Suppressor macrophage (primary cell): Measurements from ENCODE around the gene SUPT6H.
A peak's percentile ranks its signal among the peaks of the same experiment; 100 is the strongest.
"Not testable (repeated sequence)": the region's sequence is repeated elsewhere in the genome, so short reads cannot be mapped to it uniquely, and the experiment has no call there.

Source experiments
- DNase-seq, 4 experiments: peaks; one replicate each; pipeline ENCODE4 v3.0.0-alpha.2; 2020 to 2022

SUPT6H gene

DNA sequence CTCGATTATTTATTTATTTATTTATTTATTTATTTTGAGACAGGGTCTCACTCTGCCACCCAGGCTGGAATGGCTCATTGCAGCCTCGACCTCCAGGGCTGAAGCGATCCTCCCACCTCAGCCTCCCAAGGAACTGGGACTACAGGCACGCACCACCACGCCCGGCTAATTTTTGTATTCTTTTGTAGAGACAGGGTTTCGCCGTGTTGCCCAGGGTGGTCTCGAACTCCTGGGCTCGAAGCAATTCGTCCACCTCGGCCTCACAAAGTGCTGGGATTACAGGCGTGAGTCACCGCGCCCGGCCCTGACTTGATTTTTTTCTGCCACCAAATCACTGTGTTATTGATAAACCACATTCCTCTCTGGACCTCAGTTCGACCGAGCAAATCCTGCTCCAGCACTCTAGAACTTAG lies 57.0 kb downstream of the SUPT6H start:
- DNase-seq, result no peak

DNA sequence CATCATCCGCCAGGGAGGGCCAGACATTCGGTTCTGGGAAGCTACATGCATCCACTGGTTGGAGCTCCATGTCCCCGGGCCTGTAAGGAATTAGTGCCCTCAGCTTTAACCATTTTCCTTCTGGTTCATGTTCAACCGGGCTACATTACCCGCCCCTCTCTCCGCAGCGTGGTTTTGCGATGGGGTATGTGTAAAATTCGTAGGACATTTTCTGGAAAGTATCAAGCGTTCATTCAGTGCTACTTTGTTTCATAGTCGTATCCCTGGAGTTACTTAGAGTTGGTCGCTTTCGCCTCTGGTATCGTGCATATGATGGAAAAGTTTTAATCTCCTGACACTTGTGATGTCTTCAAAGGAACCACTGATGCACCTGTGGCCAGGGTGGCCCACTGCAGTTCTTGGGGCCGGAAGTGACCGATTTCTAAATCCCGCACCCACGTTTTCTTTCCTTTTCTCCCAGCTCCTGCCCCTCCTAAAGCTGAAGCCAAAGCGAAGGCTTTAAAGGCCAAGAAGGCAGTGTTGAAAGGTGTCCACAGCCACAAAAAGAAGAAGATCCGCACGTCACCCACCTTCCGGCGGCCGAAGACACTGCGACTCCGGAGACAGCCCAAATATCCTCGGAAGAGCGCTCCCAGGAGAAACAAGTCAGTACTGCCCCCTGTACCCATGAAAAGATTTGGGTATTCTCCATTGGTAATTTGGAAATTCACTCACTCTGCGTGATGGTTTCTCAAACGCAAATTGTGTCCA lies 58.4 kb downstream of the SUPT6H start:
- DNase-seq, result peak in 3 of 4 experiments; percentile 22 to 33 (median 28)

DNA sequence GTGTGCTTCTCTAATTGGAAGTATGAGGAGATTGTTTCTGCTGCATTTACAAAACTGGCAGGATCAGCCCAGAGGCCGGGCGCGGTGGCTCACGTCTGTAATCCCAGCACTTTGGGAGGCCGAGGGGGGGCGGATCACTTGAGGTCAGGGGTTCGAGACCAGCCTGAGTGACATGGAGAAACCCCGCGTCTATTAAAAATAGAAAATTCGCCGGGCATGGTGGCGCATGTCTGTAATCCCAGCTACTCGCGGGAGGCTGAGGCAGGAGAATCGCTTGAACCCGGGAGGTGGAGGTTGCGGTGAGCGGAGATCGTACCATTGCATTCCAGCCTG lies 59.0 kb downstream of the SUPT6H start:
- DNase-seq, result not testable (repeated sequence)

DNA sequence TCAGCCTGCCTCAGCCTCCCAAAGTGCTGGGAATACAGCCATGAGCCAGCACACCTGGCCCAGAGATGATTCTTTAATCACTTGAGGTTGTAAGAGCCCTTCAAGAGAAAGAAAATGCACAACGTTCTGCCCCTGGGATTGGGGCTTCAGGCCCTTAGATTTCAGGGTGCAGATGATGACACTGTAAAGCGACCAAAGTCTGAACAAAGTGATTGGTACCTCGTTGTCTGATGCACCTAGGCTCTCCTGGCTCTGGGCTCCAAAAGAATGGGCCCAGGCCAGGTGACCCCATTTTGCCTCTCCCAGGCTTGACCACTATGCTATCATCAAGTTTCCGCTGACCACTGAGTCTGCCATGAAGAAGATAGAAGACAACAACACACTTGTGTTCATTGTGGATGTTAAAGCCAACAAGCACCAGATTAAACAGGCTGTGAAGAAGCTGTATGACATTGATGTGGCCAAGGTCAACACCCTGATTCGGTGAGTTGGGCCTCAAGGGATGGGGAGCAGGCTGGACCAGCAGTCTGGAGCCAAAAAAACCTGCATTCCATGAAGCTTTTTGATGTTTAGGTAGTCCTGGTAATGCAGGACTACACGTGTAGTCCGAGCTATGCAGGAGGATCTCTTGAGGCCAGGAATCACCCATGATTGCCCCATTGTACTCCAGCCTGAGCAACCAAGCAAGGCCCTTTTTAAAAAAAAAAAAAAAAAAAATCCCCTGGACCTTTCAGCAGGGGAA lies 60.6 kb downstream of the SUPT6H start:
- no peak for DNase-seq

DNA sequence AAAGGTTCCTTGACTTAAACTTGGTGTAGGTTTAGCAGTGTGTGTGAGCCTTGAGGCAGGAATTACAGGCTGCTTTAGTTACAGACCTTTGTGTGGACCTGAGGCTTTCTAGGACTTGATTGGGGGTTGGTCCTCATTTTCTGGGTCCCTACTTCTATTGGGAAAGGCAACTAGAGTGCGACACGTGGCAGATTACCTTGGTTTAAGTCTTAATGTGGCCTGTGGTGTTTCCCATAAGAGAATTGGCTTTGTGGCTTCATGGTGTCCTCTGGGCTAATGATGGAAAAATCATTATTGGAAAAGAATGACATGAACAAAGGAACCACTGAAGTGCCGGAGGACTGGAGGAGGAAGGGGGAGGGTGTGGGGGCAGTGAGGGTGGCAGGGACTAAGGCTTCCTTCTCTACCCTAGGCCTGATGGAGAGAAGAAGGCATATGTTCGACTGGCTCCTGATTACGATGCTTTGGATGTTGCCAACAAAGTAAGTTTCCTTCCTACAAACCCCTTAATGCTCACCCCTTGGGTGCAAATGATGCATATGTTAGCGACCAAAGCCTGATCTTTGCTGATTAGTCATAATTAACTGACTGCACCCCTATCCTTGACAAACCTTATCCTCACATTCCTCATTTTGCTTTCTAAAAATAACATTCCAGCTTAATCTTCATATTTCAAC lies 61.3 kb downstream of the SUPT6H start:
- no peak for DNase-seq

DNA sequence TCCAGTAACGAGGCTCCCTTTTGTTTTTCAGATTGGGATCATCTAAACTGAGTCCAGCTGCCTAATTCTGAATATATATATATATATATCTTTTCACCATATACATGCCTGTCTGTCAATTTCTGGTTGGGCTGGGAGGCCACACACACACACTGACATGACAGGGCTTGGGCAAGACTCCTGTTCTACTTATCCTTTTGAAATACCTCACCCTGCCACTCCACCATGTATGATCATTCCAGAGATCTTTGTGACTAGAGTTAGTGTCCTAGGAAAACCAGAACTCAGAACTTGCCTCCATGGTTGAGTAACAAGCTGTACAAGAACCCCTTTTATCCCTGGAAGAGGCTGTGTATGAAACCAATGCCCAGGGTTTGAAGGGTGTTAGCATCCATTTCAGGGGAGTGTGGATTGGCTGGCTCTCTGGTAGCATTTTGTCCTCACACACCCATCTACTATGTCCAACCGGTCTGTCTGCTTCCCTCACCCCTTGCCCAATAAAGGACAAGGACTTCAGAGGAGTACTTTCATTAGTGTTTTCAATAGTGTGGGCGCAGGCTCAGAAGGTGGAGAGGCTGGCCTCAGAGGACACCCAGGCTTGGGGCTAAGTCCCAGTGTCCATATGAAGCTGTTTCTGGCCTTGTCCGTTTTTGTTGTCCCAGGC lies 62.0 kb downstream of the SUPT6H start:
- DNase-seq, result not testable (repeated sequence)

DNA sequence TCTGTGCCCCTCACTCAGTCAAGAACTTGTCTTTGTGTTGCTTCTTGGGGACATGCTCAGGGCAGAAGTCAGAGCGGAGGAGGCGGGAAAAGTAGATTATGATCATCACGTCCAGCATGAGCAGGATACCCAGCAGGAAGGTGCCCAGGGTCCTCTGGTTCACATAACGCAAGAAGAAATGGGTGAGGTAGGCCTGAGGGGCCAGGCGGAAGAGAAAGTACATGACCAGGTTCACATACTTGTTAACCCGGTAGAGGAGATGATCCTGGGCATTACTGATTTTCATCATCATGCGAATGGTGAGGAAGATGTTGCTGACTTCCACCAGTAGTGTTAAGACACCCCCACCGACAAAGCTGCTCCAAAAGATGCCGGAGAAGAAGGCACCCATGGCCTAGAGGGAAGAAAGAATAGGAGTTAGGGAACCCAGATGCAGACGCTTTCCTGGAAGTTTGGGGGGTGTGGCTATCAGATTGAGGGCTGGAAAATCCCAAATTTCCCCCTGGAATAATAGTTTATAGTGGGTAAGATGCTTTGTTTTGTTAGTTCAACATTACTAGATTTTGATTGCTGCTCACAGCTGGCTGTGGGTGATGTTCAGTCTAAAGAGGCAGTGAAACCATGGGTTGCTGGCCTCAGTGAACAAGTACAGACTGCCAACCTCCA lies 62.6 kb downstream of the SUPT6H start:
- no peak for DNase-seq

DNA sequence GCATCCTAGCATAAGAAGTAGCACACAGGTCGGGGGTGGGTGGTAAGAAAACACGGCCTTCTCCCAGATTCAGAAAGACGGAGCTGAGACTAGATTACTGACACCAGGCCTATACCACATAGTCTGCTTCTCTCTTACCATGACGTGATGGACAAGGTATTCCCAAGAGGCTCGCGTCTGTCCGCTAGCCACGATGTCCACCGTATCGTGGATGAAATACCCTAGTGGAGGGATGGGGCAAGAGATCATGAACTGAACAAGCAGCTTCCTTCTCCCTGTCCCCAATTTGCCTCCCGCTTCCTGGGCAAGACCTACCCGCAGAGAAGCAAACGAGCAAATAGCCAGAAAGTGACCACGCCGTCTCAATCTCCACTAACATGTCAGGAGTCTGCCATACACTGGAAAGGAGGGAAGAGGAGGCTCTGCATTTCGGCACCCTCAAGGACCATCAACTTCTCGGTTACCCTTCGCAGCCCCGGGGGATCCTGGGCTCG lies 63.2 kb downstream of the SUPT6H start:
- DNase-seq, result peak in 3 of 4 experiments; percentile 18 to 30 (median 21)

DNA sequence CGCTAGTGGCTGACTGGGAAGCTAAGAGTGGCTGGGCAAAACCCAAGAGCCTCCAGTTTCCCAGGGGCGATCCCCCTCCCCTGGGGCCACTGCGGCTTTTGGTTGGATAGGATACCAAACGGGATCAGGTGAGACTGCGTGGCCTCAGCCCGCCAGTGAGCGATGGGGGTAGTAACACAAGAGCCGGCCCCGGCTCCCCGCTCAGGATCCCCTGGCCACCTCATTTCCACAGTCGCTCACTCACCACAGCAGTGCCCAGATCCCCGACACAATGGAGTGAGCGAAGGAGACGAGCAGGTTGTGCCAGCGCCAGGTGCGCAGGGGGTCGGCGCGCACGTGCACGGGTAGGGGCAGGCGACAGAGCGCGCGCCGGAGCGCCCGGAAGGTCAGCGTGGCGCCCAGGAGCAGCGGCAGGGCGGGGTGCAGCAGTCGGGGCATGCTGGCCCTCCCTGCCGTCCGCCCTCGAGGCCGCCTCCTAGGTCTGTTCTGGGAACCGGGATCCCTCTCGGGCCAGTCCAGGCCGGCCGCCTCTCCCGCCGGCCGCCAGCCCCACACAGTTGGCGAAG lies 63.7 kb downstream of the SUPT6H start:
- DNase-seq, result peak in 2 of 4 experiments; percentile 10 to 15

DNA sequence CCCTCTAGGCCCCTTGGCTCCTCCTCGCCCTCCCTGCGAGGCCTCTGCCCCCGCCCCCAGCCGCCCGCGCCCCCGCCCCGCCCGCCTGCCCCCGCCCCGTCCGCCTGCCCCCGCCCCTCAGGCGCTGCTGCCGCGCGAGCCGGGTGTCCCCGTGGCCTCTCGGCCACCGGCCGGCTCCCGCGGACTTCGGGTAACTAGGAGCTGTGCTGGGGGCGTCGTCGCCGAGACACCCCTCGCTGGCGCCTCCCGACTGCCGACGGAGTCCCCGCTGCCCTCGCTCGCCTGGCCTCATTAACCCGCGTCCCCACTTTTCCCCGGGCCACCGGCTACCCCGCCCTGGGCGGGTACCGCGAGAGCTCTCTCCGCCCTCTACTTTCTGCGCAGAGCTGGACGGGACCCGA lies 64.2 kb downstream of the SUPT6H start, which contains the start of gene TLCD1:
TSS of gene TLCD1 (minus strand) at position 8 of the 401 bp plus-strand sequence. CDS start 136 bp downstream, outside the sequence.
- peak; percentile 65 to 87 (median 82) for DNase-seq

DNA sequence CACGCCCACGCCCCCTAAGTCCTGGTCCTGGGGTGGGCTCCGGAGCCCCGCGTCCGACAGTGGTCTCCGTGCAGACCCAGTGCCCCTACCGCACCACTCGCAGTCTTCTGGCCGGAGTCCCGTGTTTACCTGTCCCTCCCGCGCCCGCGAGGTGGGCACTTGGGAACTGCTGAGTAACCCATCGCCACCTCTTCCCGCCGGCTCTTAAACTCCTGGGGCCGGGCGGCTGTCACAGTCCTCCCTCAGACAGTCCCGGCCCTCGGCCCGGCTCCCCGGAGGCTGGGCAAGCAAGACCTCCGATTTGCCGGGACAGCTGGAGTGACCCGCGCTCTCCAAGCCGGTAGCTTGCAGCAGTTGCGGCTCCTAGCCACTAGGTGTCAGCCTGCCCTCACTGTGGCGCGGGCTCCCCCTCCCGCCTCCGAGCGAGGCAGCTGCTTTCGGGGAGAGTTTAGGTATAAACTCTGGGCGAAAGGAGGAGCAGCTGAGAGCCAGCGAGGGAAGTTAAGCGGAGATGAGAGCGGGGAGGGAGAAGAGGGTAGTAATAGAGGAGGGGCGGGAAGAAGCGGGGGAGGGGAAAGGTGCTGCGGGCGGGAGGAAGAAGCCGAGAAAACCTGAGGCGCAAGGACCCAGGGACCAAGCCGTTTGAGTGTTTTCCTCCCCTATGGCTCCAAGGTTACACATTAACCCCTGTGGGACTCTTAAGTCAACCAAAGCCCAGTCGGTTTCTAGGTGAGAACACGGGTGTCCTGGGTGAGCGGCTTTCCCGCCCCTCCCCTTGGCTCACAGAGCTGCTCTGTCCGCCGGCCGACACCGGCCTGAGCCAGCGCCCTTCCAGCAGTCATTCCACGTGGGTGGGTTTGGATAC lies 64.9 kb downstream of the SUPT6H start:
- DNase-seq, result peak; percentile 94 to 96 (median 96)

DNA sequence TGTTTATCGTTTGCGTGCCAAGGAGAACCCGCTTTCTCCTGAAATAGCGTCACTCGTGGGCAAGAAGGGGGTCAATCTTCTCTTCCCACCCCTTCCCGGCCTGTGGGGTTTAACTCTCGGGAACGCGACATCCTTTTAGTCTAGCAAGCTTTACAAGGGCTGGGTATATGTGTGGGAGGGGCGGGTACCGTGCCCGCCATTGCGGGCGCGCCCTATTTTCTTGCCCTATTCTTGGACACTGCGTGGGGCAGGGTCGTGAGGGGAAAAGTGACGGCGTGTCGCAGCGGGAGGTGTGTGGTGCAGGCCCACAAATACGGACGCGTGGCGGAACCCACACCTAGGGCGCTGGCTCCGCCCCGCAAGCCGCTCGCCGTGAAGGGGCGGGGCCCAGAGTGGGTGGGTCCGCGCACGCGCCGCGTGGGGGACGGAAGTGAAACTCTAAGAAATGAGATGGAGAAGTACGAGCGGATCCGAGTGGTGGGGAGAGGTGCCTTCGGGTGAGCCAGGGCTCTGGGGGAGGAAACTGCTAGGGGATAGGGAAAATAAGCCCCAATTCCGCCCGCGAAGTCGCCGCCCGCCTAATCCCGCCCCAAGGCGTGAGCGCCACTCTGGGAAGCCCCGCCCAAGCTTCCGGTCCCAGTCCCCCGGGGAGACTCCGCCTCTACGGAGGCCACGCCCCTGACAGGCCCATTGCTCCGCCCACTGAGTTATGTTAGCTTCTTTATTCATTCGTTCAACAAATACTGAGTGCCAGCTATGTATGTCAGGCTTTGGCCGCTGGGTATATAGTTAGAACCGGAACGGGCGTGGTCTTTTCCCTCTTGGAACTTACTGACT lies 66.6 kb downstream of the SUPT6H start, which contains the start of gene NEK8:
TSS of gene NEK8 (plus strand) at position 425 of the 837 bp plus-strand sequence. CDS start at position 451, 26 bp downstream.
- peak; percentile 97 to 98 (median 98) for DNase-seq

DNA sequence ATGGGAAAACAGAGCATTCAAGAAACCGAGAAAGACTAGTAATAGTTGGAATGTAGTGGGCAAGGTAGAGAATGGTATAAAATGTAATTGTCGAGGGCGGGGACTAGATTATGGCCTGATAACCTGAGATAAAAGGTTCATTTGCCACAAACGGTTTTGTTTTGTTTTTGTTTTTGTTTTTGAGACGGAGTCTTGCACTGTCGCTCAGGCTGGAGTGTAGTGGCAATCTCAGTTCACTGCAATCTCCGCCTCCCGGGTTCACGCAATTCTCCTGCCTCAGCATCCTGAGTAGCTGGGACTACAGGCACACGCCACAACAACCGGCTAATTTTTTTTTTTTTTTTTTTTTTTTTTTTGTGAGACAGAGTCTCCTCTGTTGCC lies 67.9 kb downstream of the SUPT6H start:
- no peak for DNase-seq

DNA sequence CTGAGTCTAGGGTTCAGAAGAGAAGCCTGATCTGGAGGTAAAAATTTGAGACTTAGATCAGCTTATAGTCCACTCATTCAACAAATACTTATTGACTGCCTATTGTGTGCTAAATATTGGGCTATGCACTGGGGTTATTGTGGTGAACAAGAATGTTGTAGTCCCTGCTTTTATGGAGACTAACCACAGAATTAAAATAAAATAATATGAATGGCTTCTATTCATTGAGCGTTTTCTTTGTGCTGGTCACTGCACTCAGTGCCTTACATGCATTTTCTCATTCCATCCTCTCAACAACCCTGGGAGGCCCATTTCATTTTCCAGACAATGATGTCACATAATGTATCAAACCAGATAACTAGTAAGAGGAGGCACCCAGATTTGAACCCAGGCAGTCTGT lies 71.3 kb downstream of the SUPT6H start:
- no peak for DNase-seq

DNA sequence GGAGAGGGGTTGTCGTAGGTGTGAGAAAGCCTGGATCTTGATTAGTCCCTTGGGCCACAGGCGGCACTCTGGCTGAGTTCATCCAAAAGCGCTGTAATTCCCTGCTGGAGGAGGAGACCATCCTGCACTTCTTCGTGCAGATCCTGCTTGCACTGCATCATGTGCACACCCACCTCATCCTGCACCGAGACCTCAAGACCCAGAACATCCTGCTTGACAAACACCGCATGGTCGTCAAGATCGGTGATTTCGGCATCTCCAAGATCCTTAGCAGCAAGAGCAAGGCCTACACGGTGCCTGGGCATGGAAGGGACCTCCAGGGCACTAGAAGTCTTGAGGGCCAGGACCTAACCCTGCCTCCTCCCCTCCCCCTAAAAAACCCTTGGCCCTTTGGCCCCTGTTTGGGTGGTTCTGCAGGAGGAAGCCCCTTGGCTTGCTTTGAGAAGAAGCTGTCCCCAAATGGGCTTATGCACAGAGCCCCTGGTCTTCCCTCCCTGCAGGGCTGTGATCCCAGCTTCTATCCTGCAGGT lies 72.8 kb downstream of the SUPT6H start:
- no peak for DNase-seq

DNA sequence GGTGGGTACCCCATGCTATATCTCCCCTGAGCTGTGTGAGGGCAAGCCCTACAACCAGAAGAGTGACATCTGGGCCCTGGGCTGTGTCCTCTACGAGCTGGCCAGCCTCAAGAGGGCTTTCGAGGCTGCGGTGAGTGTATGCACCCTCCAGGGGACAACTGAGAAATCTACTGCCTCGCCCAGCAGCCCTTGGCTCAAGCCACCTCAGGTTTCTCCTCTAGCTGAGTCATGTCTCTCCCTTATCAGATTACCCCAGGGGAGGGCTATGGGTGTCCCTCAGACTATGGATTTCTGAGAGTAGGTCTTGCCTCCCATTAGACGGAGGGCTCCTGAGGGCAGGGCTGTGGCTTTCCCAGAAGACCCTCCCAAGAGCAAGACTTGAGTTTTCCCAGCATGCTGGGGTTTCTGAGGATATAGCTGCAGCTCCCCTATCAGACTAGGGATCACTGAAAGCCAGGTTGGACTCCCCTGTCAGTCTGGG lies 73.3 kb downstream of the SUPT6H start:
- no peak for DNase-seq

DNA sequence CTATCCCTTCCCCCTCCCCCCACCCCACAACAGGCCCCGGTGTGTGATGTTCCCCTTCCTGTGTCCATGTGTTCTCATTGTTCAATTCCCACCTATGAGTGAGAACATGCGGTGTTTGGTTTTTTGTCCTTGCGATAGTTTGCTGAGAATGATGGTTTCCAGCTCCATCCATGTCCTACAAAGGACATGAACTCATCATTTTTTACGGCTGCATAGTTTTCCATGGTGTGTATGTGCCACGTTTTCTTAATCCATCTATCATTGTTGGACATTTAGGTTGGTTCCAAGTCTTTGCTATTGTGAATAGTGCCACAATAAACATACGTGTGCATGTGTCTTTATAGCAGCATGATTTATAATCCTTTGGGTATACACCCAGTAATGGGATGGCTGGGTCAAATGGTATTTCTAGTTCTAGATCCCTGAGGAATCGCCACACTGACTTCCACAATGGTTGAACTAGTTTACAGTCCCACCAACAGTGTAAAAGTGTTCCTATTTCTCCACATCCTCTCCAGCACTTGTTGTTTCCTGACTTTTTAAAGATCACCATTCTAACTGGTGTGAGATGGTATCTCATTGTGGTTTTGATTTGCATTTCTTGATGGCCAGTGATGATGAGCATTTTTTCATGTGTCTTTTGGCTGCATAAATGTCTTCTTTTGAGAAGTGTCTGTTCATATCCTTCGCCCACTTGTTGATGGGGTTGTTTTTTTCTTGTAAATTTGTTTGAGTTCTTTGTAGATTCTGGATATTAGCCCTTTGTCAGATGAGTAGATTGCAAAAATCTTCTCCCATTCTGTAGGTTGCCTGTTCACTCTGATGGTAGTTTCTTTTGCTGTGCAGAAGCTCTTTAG lies 74.1 kb downstream of the SUPT6H start:
- DNase-seq, result not testable (repeated sequence)

DNA sequence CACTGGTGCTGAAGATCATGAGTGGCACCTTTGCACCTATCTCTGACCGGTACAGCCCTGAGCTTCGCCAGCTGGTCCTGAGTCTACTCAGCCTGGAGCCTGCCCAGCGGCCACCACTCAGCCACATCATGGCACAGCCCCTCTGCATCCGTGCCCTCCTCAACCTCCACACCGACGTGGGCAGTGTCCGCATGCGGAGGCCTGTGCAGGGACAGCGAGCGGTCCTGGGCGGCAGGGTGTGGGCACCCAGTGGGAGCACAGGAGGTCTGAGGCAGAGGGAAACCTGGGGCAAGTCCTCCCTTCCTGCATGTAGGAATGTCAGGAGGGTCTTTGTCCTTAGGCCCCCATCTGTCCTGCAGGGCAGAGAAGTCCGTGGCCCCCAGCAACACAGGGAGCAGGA lies 75.3 kb downstream of the SUPT6H start:
- no peak for DNase-seq
